Measurements from ENCODE around the gene TNFSF11. TPM values are rescaled to one million over a fixed set of nuclear protein-coding genes. Genes with fewer than 3 reads are reported as not detected.

The TNFSF11 gene
- total and polyA plus RNA-seq, 12 donors = not detected

- Histone ChIP-seq H3K27me3 (peaks cover 0 to 7% (median 0%) of the 10 kb centered on the region in 7 donors), H3K36me3 (no peaks in the 10 kb centered on the region), H3K27ac (no peak overlapping the region), H3K4me3 (no peak overlapping the region), H3K9me3 (no peaks in the 10 kb centered on the region), H3K4me1 (peaks cover 0 to 3% (median 0%) of the 10 kb centered on the region in 9 donors)
- 78 to 86% methylated on average over 2 of the region's 2 CpGs for WGBS, 2 donors
- ATAC-seq = no peak
- DNase-seq = no peak
- no peak for TF ChIP-seq CTCF (IDR thresholded peaks at IDR 0.05)
- intact Hi-C loops (cut with DNase I) = no loop called here
Observed at GRCh38 chr13:42538996-42539395, 35.0 kb upstream of the TNFSF11 start.

DNA sequence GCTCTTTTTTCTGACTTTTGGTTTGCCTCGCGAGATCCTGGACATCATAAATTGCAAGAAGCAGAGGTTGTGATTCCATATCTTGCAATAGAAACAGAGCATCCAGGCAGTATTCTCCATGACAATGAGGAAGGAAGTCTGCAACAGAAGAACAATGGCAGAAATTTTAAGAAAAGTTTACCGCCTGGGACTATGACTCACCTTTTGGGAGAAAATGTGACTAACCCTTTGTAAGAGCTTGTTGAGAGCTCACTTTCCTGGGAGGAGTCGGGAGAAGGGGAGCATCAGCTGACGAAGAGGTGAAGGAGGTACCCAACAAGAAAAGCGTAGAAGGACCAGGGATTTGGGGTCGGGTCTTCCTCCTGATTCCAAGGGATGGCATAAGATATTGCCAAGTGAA is 34.3 kb upstream of the TNFSF11 start:
- DNase-seq (no peak), ATAC-seq (no peak)
- WGBS, 2 donors = 75 to 79% methylated on average over 7 of the region's 7 CpGs
- H3K27me3 ChIP-seq = peaks cover 0 to 7% (median 0%) of the 10 kb centered on the region in 7 donors
- no peak overlapping the region for H3K4me3 ChIP-seq
- peaks cover 0 to 7% (median 0%) of the 10 kb centered on the region in 9 donors for H3K4me1 ChIP-seq
- intact Hi-C loops (cut with DNase I) = no loop called here
- no peak overlapping the region for H3K27ac ChIP-seq
- no peaks in the 10 kb centered on the region for H3K9me3 ChIP-seq
- TF ChIP-seq CTCF (IDR thresholded peaks at IDR 0.05) = no peak
- no peaks in the 10 kb centered on the region for H3K36me3 ChIP-seq

- no peak for TF ChIP-seq CTCF (IDR thresholded peaks at IDR 0.05)
- Histone ChIP-seq H3K9me3 (no peaks in the 10 kb centered on the region), H3K27me3 (peaks cover 0 to 4% (median 0%) of the 10 kb centered on the region in 7 donors), H3K4me3 (no peak overlapping the region), H3K27ac (no peak overlapping the region), H3K4me1 (peaks cover 0 to 7% (median 0%) of the 10 kb centered on the region in 9 donors), H3K36me3 (no peaks in the 10 kb centered on the region)
- DNase-seq (no peak), ATAC-seq (no peak)
- 72 to 79% methylated on average over 4 of the region's 4 CpGs for WGBS, 2 donors
- intact Hi-C loops (cut with DNase I) = no loop called here
Observed at GRCh38 chr13:42543215-42543797, 30.6 kb upstream of the TNFSF11 start.

DNA sequence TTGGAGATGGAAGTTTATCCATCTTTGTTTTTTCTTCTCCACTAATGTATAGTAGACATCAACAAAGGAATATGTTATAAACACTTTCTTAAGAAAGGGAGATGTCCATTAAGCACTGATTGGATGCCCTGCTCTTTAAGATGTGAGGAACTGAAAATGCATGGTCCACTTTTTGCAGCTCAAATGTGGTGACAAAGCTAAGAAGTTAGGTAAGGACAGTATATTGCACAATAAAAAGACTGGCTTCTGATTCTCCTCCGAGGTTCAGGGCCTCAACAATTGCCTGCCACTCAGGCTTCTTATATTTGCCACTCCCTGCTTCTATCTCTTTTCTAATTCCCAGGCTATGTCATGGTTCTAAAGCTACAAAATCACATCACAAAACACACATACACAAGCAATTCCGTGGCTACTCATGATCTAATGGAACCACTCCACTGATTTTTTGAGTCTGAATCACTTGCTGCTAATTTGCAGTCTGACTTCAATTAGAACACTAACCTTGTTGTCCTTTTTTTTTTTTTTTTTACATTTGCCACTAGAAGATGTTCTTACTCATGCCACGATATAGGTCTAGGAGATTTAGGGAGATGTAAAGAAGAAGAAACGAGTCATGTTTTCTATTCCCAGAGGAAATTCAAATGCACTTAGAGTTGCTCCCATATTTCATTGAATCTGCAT is 29.6 kb upstream of the TNFSF11 start:
- H3K27me3 ChIP-seq = peaks cover 0 to 5% (median 0%) of the 10 kb centered on the region in 7 donors
- TF ChIP-seq CTCF (IDR thresholded peaks at IDR 0.05) = no peak
- no peak for DNase-seq
- H3K36me3 ChIP-seq = no peaks in the 10 kb centered on the region
- WGBS, 2 donors = 67 to 75% methylated on average over 4 of the region's 4 CpGs
- H3K4me1 ChIP-seq = peaks cover 0 to 7% (median 0%) of the 10 kb centered on the region in 9 donors
- intact Hi-C loops (cut with DNase I) = no loop called here
- H3K4me3 ChIP-seq = no peak overlapping the region
- peak in 4 of 8 donors; percentile 31 to 74 (median 44) for ATAC-seq
- H3K27ac ChIP-seq = no peak overlapping the region
- no peaks in the 10 kb centered on the region for H3K9me3 ChIP-seq

All from heart right ventricle (tissue), 16 donors.